Liver (tissue), 3 donors: ENCODE measurements around the gene MLXIP.

Experiments
- ATF3 ChIP-seq: IDR thresholded peaks from 2 replicates; pipeline ENCODE4 v1.6.1; 2016; ENCODE audit warnings: antibody characterized with exemption
- CTCF ChIP-seq: fragments of 150-350 bp; IDR thresholded peaks from 2 replicates; pipeline ENCODE4 v1.5.1; 2017; ENCODE audit warnings: improper control_type of control experiment, low read depth, low read length; ENCODE audit not compliant: missing input control
- GABPA ChIP-seq, 2 donors: IDR thresholded peaks in 1 of 2; conservative IDR thresholded peaks in 1 of 2; 2 replicates each; pipeline ENCODE4 v1.6.1; 2016; ENCODE audit warnings: antibody characterized with exemption in 2 of 2, mild to moderate bottlenecking in 1 of 2, moderate library complexity in 1 of 2
- HNF4G ChIP-seq: IDR thresholded peaks from 2 replicates; pipeline ENCODE4 v1.6.1; 2016; ENCODE audit warnings: antibody characterized with exemption
- MAX ChIP-seq: IDR thresholded peaks from 2 replicates; pipeline ENCODE4 v1.6.1; 2016; ENCODE audit warnings: antibody characterized with exemption
- RAD21 ChIP-seq, 2 donors: IDR thresholded peaks; 2 replicates each; pipeline ENCODE4 v1.6.1; 2016; ENCODE audit warnings: antibody characterized with exemption in 2 of 2, mild to moderate bottlenecking in 2 of 2
- REST ChIP-seq: IDR thresholded peaks from 2 replicates; pipeline ENCODE4 v1.6.1; 2016; ENCODE audit warnings: antibody characterized with exemption, mild to moderate bottlenecking
- RXRA ChIP-seq, 2 donors: IDR thresholded peaks; 2 replicates each; pipeline ENCODE4 v1.6.1; 2017 to 2018; ENCODE audit warnings: antibody characterized with exemption in 2 of 2, mild to moderate bottlenecking in 1 of 2
- TAF1 ChIP-seq: conservative IDR thresholded peaks from 2 replicates; pipeline ENCODE4 v1.6.1; 2016; ENCODE audit warnings: antibody characterized with exemption, mild to moderate bottlenecking
- YY1 ChIP-seq: IDR thresholded peaks from 2 replicates; pipeline ENCODE4 v1.6.1; 2016; ENCODE audit warnings: antibody characterized with exemption, mild to moderate bottlenecking
- donor health status: healthy.
- donor health status: healthy.

- TF ChIP-seq TAF1 (no peak), GABPA (IDR thresholded peaks at IDR 0.05 in 1 of 2, conservative IDR thresholded peaks at IDR 0.05 in 1 of 2) (no peak), REST (no peak), YY1 (no peak), HNF4G (no peak), CTCF (no peak), RAD21 (IDR thresholded peaks at IDR 0.05) (no peak), RXRA (IDR thresholded peaks at IDR 0.05) (no peak), MAX (no peak), ATF3 (no peak)
Observed at GRCh38 chr12:122161682-122162081, 83.1 kb downstream of the MLXIP start.
